Stomach (tissue), 4 donors: ENCODE results near the gene TRIM46.
"Not testable (repeated sequence)": the region's sequence is repeated elsewhere in the genome, so short reads cannot be mapped to it uniquely, and the experiment has no call there.

ENCODE experiments used
- POLR2A ChIP-seq, 4 donors: fragments of 450-650 bp; IDR thresholded peaks; one replicate each; pipeline ENCODE4 v1.6.1; 2016; ENCODE audit warnings: antibody characterized with exemption in 4 of 4, control low read depth in 2 of 4, mild to moderate bottlenecking in 1 of 4, moderate library complexity in 1 of 4
- POLR2AphosphoS5 ChIP-seq, 3 donors: sonication (generic); formaldehyde crosslinking; IDR thresholded peaks; one replicate each; pipeline ENCODE4 v1.6.1; 2016; ENCODE audit warnings: antibody characterized with exemption in 3 of 3
- TF ChIP-seq, protein P1 (sequence below), 7 experiments: fragments of 450-650 bp in 4 of 7; fragments of 200-600 bp in 3 of 7; sonication (generic) in 3 of 7; IDR thresholded peaks; one replicate each; pipeline ENCODE4 v1.5.1; 2016 to 2019; ENCODE audit warnings: antibody characterized with exemption in 7 of 7, control low read depth in 2 of 7, mild to moderate bottlenecking in 1 of 7

DNA sequence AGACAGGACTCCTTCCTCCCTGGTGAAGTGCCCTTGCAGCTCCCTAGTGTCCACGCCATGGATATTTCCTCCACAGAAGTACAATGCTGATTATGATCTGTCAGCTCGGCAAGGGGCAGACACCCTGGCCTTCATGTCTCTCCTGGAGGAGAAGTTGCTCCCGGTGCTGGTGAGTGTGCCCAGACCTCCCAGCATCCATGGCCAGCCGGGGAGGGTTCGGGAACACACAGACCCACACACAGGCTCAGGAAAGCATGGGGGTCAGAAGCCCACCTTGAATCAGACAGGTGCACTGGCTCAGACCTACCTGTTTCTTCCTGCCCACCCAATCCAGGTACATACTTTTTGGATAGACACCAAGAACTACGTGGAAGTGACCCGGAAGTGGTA, 38.4 kb downstream of the TRIM46 start:
- TF ChIP-seq POLR2AphosphoS5, POLR2A (IDR thresholded peaks at IDR 0.05): not testable (repeated sequence)
- TF ChIP-seq, protein P1, sequence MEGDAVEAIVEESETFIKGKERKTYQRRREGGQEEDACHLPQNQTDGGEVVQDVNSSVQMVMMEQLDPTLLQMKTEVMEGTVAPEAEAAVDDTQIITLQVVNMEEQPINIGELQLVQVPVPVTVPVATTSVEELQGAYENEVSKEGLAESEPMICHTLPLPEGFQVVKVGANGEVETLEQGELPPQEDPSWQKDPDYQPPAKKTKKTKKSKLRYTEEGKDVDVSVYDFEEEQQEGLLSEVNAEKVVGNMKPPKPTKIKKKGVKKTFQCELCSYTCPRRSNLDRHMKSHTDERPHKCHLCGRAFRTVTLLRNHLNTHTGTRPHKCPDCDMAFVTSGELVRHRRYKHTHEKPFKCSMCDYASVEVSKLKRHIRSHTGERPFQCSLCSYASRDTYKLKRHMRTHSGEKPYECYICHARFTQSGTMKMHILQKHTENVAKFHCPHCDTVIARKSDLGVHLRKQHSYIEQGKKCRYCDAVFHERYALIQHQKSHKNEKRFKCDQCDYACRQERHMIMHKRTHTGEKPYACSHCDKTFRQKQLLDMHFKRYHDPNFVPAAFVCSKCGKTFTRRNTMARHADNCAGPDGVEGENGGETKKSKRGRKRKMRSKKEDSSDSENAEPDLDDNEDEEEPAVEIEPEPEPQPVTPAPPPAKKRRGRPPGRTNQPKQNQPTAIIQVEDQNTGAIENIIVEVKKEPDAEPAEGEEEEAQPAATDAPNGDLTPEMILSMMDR (IDR thresholded peaks at IDR 0.05), result not testable (repeated sequence)
